ENCODE data around the gene FAM222A.

The FAM222A gene

DNA sequence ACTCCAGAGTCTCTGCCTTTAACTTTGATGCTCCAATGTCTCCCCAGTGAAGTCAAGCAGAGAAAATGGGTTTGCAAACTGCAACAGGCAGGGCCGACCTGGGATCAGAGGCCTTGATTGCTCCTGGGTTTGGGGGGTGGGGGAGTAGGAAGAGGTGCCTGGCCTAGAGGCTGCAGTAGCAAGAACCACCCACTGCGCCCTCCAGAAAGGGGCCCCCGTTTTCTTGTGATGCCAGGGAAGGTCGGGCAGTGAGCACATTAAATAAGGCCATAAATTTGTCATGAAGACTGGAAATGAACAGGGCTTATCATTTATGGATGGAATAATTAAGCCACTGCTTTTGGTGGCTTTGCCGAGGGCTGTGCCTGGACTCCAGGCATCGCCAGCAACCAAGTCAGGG lies 38.2 kb upstream of the FAM222A start:
- no peak overlapping the region for H3K4me3 ChIP-seq (ENCODE audit: low read length)
- TF ChIP-seq, protein P1, sequence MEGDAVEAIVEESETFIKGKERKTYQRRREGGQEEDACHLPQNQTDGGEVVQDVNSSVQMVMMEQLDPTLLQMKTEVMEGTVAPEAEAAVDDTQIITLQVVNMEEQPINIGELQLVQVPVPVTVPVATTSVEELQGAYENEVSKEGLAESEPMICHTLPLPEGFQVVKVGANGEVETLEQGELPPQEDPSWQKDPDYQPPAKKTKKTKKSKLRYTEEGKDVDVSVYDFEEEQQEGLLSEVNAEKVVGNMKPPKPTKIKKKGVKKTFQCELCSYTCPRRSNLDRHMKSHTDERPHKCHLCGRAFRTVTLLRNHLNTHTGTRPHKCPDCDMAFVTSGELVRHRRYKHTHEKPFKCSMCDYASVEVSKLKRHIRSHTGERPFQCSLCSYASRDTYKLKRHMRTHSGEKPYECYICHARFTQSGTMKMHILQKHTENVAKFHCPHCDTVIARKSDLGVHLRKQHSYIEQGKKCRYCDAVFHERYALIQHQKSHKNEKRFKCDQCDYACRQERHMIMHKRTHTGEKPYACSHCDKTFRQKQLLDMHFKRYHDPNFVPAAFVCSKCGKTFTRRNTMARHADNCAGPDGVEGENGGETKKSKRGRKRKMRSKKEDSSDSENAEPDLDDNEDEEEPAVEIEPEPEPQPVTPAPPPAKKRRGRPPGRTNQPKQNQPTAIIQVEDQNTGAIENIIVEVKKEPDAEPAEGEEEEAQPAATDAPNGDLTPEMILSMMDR (conservative IDR thresholded peaks at IDR 0.05; ENCODE audit: low read length), result no peak
- no peak for DNase-seq (ENCODE audit: low read depth)

DNA sequence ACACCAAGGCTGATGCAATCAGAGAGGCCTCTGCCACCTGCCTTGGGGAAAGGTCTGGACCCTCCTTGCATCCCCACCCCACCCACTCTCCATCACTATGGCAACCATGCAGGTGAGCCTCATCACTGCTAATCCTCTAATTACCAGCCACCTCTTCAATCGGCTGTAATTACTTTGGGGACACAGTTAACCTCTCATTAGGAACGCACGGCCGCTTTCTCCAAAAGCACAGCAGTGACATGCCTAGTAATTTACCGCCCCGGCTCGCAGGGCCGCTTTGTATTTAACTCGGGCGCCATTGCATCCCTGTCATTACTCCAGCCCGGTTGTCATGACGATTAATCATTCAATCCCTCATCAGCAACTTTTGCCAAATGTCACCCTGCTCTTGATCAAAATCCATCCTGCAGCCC lies 36.3 kb upstream of the FAM222A start:
- DNase-seq (ENCODE audit: low read depth), result no peak

GRCh38 chr12:109678719-109679118 lies 34.9 kb upstream of the FAM222A start:
- TF ChIP-seq, protein P1 (conservative IDR thresholded peaks at IDR 0.05; ENCODE audit: low read length), result no peak
- no peak overlapping the region for H3K4me3 ChIP-seq (ENCODE audit: low read length)
- DNase-seq (ENCODE audit: low read depth), result no peak

More for the DNA sequence above, 36.3 kb upstream of the FAM222A start:
- TF ChIP-seq, protein P1 (conservative IDR thresholded peaks at IDR 0.05; ENCODE audit: low read length), result no peak
- H3K4me3 ChIP-seq (ENCODE audit: low read length), result no peak overlapping the region

GRCh38 chr12:109679501-109680263 lies 33.9 kb upstream of the FAM222A start:
- DNase-seq (ENCODE audit: low read depth), result no peak
- no peak overlapping the region for H3K4me3 ChIP-seq (ENCODE audit: low read length)
- TF ChIP-seq, protein P1 (conservative IDR thresholded peaks at IDR 0.05; ENCODE audit: low read length), result no peak

DNA sequence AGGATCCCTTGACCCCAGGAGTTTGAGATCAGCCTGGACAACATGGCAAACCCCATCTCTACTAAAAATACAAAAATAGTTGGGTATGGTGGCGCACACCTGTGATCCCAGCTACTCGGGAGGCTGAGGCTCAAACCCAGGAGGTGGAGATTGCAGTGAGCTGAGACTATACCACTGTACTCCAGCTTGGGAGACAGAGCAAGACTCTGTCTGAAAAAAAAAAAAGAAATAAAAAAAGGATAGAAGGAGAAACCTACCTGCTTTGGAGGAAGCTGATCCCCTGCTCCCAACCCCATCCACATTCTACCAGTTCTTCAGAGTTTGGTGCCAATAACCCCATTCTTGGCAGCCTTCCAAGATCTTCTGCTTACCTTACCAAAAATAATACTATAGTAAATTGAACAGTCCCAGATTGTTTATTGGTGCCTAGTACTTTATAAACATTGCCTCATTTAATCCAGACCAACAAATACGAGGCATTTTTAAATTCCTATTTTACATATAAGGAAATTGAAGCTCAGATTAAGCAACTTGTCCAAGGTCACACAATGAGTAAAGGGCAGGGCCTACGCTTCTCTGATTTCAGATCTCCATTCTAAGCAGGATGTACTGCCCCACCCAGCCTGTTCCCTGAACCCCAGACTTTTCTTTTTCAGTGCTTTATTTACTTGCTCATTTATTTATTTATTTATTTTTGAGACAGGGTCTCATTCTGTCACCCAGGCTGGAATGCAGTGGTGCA lies 33.2 kb upstream of the FAM222A start:
- H3K4me3 ChIP-seq (ENCODE audit: low read length), result no peak overlapping the region
- no peak for DNase-seq (ENCODE audit: low read depth)
- TF ChIP-seq, protein P1 (conservative IDR thresholded peaks at IDR 0.05; ENCODE audit: low read length), result no peak

GRCh38 chr12:109681986-109682707 lies 31.5 kb upstream of the FAM222A start:
- TF ChIP-seq, protein P1 (conservative IDR thresholded peaks at IDR 0.05; ENCODE audit: low read length), result no peak
- no peak overlapping the region for H3K4me3 ChIP-seq (ENCODE audit: low read length)
- DNase-seq (ENCODE audit: low read depth), result no peak

All from AG10803 (cell line).